HUES64 (cell line): Measurements from ENCODE around the gene CYBC1.

Experiments used
- H3K27ac ChIP-seq: 2 replicates; pipeline ENCODE4 v1.7.0; 2013; ENCODE audit warnings: low read depth, low read length, inconsistent platforms
- H3K27me3 ChIP-seq: 2 replicates; pipeline ENCODE4 v1.6.1; 2013; ENCODE audit warnings: mild to moderate bottlenecking, low read length; ENCODE audit not compliant: insufficient read depth
- H3K36me3 ChIP-seq: 2 replicates; pipeline ENCODE4 v1.6.1; 2013; ENCODE audit warnings: mild to moderate bottlenecking, low read length; ENCODE audit not compliant: insufficient read depth
- H3K4me1 ChIP-seq: 2 replicates; pipeline ENCODE4 v1.6.1; 2013; ENCODE audit warnings: mild to moderate bottlenecking, low read length, moderate library complexity; ENCODE audit not compliant: insufficient read depth
- H3K4me3 ChIP-seq: 2 replicates; pipeline ENCODE4 v1.5.1; 2013; ENCODE audit warnings: mild to moderate bottlenecking, low read length, moderate library complexity
- H3K9ac ChIP-seq: 2 replicates; pipeline ENCODE4 v1.6.1; 2013; ENCODE audit warnings: mild to moderate bottlenecking, low read depth, low read length
- H3K9me3 ChIP-seq: 2 replicates; pipeline ENCODE4 v1.6.1; 2013; ENCODE audit warnings: low read depth, low read length; ENCODE audit not compliant: insufficient read depth
- WGBS: fragments of 150-250, 120-280 bp; methylation state at CpG from one replicate; pipeline ENCODE4 v1.1.7; 2013; ENCODE audit warnings: missing lambda C conversion rate; 5-methylcytosine and 5-hydroxymethylcytosine counted together

CYBC1 gene

GRCh38 chr17:82439829-82440365 is 10.7 kb downstream of the CYBC1 start:
- Histone ChIP-seq H3K4me1 (0 out of 2 replicates have a peak, but pooled peaks cover 7% of the 10 kb centered on the region), H3K27me3 (no peaks in the 10 kb centered on the region), H3K36me3 (peaks cover 31% of the 10 kb centered on the region; the same call in 1 of the 2 replicates), H3K4me3 (no peak overlapping the region), H3K9me3 (no peaks in the 10 kb centered on the region), H3K9ac (no peak overlapping the region), H3K27ac (no peak overlapping the region)
- 94% methylated on average over 34 of the region's 34 CpGs for WGBS

DNA sequence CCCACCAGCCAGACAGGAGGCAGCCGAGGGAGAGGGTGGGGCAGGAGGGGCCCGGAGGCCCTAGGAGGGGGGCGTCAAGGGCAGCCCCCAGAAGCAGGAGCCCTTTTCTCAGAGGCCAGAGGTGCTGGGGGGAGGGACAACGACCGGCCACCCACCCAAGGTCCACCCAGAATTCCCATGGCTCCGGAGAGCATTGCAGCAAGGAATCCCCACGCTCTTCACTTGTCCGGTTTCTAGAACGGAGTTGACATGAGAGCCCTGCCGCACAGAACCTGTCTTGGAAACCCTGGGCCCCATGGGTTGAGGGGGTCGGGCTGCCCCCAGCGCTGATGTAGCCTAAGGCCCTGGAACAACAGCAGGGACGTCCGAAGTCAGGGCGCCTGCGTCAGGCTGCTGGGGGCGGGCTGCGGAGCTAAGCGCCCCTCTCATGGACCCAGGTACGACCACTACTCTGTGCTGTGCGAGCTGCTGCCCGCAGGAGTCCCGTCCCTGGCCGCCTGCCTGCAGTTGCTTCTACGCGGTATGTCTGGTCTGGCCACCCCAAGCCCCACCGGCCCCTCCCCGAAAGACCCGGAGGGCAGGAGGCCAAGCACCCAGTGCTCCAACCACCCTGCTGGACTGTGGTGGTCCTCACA is 11.2 kb downstream of the CYBC1 start:
- Histone ChIP-seq H3K4me1 (0 out of 2 replicates have a peak, but pooled peaks cover 7% of the 10 kb centered on the region), H3K36me3 (peaks cover 25% of the 10 kb centered on the region; the same call in 1 of the 2 replicates), H3K9ac (no peak overlapping the region), H3K27ac (no peak overlapping the region), H3K27me3 (no peaks in the 10 kb centered on the region), H3K4me3 (no peak overlapping the region), H3K9me3 (no peaks in the 10 kb centered on the region)
- 93% methylated on average over 29 of the region's 29 CpGs for WGBS

- no peak overlapping the region for H3K27ac ChIP-seq
- 0 out of 2 replicates have a peak, but pooled peaks cover 7% of the 10 kb centered on the region for H3K4me1 ChIP-seq
- H3K9ac ChIP-seq = no peak overlapping the region
- WGBS = 92% methylated on average over 26 of the region's 26 CpGs
- no peak overlapping the region for H3K4me3 ChIP-seq
- H3K27me3 ChIP-seq = no peaks in the 10 kb centered on the region
- H3K36me3 ChIP-seq = peaks cover 19% of the 10 kb centered on the region; the same call in 1 of the 2 replicates
- no peaks in the 10 kb centered on the region for H3K9me3 ChIP-seq
Measured at GRCh38 chr17:82438401-82439193, 12.0 kb downstream of the CYBC1 start.

DNA sequence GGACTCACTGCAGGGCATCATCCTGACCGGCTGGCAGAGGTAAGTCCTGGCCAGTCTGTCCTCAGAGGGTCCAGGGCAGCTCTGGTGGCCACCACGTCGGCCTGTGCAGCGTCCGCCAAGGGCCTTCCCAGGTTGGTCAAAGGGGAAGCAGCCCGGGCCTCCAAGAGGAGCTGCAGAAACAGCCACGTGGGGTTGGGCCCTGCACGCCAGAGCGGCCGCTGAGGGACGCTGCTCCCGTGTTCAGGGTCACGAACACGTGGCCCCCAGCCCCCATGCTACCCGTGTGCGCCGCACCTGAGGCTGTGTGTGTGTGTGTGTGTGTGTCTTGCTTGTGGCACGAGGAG is 13.3 kb downstream of the CYBC1 start:
- 92% methylated on average over 18 of the region's 18 CpGs for WGBS
- 0 out of 2 replicates have a peak, but pooled peaks cover 7% of the 10 kb centered on the region for H3K4me1 ChIP-seq
- no peaks in the 10 kb centered on the region for H3K27me3 ChIP-seq
- H3K9me3 ChIP-seq = no peaks in the 10 kb centered on the region
- 0 out of 2 replicates have a peak, but pooled peaks cover 7% of the 10 kb centered on the region for H3K36me3 ChIP-seq
- H3K9ac ChIP-seq = no peak overlapping the region
- no peak overlapping the region for H3K27ac ChIP-seq
- H3K4me3 ChIP-seq = no peak overlapping the region

GRCh38 chr17:82436601-82437324 is 13.8 kb downstream of the CYBC1 start:
- no peaks in the 10 kb centered on the region for H3K9me3 ChIP-seq
- WGBS = 94% methylated on average over 36 of the region's 36 CpGs
- 0 out of 2 replicates have a peak, but pooled peaks cover 2% of the 10 kb centered on the region for H3K36me3 ChIP-seq
- H3K9ac ChIP-seq = no peak overlapping the region
- 0 out of 2 replicates have a peak, but pooled peaks cover 7% of the 10 kb centered on the region for H3K4me1 ChIP-seq
- no peak overlapping the region for H3K4me3 ChIP-seq
- no peak overlapping the region for H3K27ac ChIP-seq
- no peaks in the 10 kb centered on the region for H3K27me3 ChIP-seq

DNA sequence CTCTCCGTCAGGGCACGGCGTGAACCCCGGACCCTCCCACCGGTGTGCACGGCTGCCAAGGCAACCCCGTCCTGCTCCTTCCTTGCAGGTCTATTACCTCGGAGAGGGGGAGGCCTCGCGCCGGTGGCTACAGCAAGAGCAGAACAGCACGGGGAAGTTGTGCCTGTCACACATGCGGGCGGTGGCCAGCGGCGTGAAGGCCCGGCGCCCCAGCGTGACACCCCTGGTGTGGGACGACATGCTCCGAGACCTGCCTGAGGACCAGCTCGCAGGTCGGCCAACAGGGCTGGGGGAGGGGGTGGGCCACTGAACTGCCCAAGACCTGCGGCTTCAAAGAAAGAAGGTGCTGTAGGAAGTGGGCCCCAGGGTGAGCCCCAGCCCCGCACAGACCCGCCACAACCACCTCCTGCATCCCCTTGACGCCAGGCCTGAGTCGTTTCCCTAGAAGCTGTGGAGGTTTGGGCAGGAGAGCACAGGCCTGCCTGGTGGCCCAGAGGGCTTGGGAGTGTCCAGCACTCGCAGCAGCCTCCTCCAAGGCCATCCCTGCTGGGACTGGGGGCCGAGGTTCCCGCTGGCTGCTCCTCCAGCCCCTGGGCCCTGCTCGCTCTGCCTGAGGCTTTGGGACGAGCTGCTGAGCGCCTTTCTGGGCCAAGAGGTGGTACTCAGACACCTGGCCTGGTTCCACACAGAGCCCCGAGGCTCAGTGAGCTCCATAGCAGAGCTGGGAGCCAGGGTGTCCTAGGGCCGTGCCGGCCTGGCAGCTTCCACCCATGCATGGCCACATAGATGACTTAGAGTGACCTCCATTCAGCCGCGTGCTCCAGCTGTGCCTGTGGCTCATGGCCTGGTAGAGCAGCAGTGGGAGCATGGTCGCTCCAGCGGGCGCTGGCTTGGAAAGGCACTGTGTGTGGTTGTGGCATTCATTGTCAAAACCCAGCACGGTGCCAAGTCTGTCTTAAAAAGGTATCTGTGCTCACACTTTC is 14.7 kb downstream of the CYBC1 start:
- 84% methylated on average over 43 of the region's 43 CpGs for WGBS
- Histone ChIP-seq H3K27me3 (no peaks in the 10 kb centered on the region), H3K36me3 (no peaks in the 10 kb centered on the region), H3K4me3 (no peak overlapping the region), H3K9ac (no peak overlapping the region), H3K27ac (no peak overlapping the region), H3K9me3 (no peaks in the 10 kb centered on the region), H3K4me1 (0 out of 2 replicates have a peak, but pooled peaks cover 7% of the 10 kb centered on the region)

DNA sequence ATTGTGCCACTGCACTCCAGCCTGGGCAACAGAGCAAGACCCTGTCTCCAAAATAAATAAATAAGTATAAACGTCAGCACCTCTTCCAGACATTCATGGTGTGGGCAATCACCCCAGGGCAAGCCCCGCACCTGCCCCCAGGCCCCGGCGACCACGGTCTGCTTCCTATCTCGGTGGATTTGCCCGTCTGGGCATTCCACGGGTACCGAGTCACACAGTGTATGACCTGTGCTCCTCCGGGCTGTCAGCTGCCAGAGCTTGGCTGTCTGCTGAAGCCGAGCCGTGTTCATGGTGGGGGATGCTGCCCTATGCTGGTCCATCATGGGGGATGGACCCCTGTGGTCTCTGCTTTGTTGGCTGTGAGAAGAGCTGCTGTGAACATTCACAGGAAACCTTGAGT is 15.4 kb downstream of the CYBC1 start:
- Histone ChIP-seq H3K27me3 (no peaks in the 10 kb centered on the region), H3K4me1 (no peaks in the 10 kb centered on the region), H3K9ac (no peak overlapping the region), H3K4me3 (no peak overlapping the region), H3K36me3 (no peaks in the 10 kb centered on the region), H3K9me3 (no peaks in the 10 kb centered on the region), H3K27ac (no peak overlapping the region)
- WGBS = 77% methylated on average over 12 of the region's 12 CpGs

DNA sequence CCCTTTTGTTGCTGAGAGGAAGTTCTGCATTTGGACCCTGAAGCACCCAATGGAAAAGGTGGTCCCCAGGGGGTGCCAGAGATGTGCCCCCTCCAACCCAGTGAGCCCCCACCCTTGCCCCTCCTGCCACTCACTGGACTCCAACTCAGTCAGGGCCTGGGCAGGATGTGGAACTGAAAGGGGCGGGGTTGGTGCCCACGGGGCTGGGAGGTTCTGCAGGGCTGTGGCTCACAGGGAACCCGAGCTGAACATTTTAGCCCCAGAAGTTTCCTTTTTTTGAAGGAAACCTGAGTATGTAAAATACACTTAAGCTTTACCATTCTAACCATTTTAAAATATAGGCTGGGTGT is 16.4 kb downstream of the CYBC1 start:
- Histone ChIP-seq H3K27me3 (no peaks in the 10 kb centered on the region), H3K36me3 (no peaks in the 10 kb centered on the region), H3K9me3 (no peaks in the 10 kb centered on the region), H3K9ac (no peak overlapping the region), H3K27ac (no peak overlapping the region), H3K4me1 (no peaks in the 10 kb centered on the region), H3K4me3 (no peak overlapping the region)
- 71% methylated on average over 3 of the region's 3 CpGs for WGBS

DNA sequence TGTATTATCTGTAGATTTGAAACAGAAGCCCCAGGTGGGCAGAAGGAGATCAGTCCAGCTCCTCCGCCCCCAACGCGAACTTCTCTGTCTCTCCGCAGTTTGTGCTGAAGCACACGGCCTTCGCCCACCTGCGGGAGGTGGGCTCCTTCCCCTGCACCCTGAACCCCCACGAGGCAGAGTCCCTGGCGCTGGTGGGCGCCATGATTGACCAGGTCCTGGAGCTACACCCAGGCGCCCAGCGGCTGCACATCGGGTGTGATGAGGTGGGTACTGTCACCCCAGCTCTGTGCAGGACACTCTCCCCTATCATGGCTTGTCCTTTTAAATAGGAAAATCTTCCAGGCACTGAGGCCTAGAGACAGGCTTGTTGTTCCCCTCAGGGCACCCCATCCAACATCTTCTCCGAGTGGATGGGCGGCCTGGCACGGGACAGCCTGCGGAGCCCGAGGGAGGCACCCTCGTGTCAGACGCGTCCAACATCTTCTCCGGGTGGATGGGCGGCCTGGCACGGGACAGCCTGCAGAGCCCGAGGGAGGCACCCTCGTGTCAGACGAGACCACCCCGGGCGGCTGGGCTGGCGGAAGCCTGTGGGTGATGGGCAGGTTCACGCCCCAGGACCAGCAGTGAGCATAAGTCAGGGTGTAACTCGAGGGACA is 16.9 kb downstream of the CYBC1 start:
- H3K9me3 ChIP-seq = no peaks in the 10 kb centered on the region
- no peaks in the 10 kb centered on the region for H3K4me1 ChIP-seq
- WGBS = 91% methylated on average over 32 of the region's 32 CpGs
- H3K27me3 ChIP-seq = no peaks in the 10 kb centered on the region
- H3K36me3 ChIP-seq = no peaks in the 10 kb centered on the region
- no peak overlapping the region for H3K4me3 ChIP-seq
- H3K27ac ChIP-seq = no peak overlapping the region
- H3K9ac ChIP-seq = no peak overlapping the region

GRCh38 chr17:82432017-82432416 is 18.5 kb downstream of the CYBC1 start:
- 95% methylated on average over 8 of the region's 8 CpGs for WGBS
- Histone ChIP-seq H3K9me3 (no peaks in the 10 kb centered on the region), H3K27me3 (no peaks in the 10 kb centered on the region), H3K36me3 (no peaks in the 10 kb centered on the region), H3K27ac (no peak overlapping the region), H3K4me3 (no peak overlapping the region), H3K9ac (no peak overlapping the region), H3K4me1 (no peaks in the 10 kb centered on the region)
